CD4-positive, alpha-beta T cell treated with Interleukin-6 for 4 hours (primary cell): Measurements from ENCODE around the gene LACTBL1.
"Not testable (repeated sequence)": the region's sequence is repeated elsewhere in the genome, so short reads cannot be mapped to it uniquely, and the experiment has no call there.

Experiments used
- DNase-seq: peaks from one replicate; pipeline ENCODE4 v3.0.0-alpha.2; 2020; ENCODE audit warnings: mixed read lengths

The LACTBL1 gene, protein sequence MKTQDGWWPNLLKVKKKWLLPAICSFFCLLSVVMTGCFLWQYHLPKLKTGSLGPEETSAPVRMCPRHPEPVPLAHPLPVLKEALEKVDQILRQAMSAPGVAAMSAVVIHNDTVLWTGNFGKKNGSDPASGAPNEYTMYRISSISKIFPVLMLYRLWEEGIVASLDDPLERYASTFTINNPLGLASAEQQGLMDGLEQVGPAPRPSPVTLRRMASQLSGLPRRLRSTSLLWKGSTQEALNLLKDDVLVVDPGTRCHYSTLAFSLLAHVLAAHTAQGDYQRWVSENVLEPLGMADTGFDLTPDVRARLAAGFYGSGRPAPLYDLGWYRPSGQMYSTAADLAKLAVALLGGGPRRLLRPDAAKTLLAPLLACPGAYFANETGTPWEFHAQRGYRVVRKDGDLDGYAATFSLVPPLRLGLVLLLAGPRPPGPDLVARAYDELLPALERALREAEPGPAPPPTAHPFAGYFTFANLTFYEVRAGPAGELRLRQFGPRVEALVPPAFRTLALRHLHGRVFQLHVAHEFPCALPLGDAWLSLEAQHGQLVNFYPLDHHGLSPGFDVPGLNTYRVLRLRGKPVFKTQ

DNA sequence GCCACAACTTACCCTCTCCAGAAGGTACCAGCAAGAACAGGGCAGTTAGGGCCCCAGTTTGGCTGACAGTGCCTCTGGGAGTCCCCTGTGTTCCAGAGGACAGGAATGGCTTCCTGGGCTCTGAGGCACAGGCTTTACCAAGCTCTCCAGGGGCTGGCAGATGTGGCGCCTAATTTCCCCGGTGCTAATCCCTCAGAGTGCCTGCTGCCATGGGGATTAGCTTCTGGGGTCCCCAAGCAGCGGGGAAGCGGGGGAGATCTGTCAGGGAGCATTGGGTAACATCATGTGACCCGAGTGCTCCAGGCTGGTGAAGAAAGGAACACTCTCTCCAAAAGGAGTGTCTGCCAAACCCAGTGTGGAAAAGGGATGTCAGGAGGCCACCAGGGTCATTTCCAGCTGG is at the start of gene LACTBL1:
LACTBL1 (minus strand) TSS at position 107 of the 400 bp plus-strand sequence. CDS start 550 bp downstream, outside the sequence.
- no peak for DNase-seq

DNA sequence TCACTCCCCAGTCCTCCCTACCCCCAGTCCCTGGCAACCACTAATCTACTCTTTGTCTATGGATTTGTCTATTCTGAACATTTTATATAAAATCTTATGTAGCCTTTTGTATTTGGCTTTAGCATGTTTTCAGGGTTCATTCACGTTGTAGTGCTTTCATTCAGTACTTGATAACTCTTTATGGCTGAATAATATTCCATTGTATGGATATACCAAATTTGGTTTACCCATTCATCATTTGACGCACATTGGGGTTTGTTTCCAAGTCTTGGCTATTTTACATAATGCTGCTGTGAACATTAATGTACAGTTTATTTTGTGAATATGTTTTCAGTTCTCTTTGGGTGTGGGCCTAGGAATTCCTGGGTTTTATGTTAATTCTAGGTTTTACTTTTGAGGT is 49.2 kb upstream of the LACTBL1 start:
- DNase-seq, result no peak

- no peak for DNase-seq
Measured at GRCh38 chr1:23020706-23021405, 48.2 kb upstream of the LACTBL1 start.

DNA sequence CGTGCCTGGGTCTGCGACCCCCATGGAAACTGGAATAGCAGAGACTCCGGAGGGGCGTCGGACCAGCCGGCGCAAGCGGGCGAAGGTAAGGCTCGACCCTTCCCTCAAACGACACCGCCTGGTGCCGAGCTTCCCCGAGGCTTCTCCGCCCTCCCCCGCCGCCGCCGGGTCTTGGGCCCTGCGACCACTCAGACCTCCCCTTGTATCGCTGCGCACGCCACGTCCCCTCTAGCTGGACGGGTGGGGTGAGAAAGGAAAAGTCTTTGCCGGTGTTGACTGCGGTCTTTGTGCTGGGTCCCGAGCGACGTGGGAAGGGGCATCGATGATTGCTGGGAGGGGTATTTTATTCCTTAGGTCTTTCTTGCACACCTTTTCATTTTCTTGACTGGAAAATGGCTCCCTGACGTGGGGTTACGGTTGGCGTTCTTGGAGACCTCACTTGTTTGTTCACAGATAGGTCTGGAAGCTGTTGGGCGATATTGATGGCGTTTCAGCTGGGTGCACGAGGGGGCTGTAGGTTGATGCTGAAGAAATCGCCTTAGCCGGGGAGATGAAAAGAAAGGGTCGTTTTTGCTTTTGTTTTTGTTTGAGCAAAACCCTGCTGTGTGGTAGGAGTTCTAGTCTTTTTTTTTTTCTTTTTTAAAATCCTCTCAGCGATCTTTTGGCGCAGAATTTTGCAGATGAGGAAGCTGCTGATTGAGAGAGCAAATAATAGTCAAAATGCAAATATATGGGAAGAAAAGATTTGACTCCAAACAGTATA is 47.4 kb upstream of the LACTBL1 start:
- DNase-seq, result peak; percentile 22

DNA sequence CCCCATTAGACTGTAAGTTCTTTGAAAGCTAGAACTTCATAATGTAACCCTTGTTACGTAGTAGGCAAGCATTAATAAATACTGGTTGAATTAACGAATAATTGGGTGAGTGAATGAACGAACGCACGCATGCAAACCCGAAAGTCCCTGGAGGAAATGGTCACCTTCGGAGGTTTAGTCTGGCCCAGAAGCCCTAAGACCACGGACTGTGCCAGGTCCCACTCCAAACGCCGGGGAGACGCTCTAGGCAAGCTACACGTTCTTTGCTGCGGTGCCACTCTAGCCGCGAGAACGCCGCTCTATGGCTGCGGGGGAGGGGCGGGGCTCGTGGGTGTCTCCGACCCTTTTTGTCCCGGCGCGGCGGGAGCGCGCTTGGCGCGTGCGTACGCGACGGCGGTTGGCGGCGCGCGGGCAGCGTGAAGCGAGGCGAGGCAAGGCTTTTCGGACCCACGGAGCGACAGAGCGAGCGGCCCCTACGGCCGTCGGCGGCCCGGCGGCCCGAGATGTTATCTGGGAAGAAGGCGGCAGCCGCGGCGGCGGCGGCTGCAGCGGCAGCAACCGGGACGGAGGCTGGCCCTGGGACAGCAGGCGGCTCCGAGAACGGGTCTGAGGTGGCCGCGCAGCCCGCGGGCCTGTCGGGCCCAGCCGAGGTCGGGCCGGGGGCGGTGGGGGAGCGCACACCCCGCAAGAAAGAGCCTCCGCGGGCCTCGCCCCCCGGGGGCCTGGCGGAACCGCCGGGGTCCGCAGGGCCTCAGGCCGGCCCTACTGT is 46.6 kb upstream of the LACTBL1 start, which contains the start of gene KDM1A:
KDM1A (plus strand) TSS at position 375 of the 769 bp plus-strand sequence; CDS start at position 504, 129 bp downstream.
- DNase-seq, result peak; percentile 97

DNA sequence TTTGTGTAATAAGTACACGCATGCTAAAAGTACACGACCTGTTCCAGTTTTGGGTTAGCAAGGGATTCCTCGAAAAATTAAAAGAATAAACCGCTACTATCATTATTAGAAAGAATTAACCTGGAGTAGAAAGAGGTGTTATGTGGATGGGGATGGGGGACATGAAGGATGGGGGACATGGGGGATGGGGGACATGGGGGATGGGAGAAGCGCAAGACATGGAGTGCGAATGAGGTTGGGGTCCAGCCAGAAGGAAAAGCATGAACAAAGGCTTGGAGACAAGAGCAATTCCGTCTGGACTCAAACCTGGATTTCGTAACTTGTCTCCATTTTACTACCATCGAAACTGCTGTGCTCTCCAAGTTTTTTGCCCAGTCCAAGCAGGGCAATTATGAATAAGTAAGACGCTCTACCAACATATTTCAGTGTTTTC is 46.0 kb upstream of the LACTBL1 start:
- no peak for DNase-seq

- DNase-seq, result no peak
Measured at GRCh38 chr1:23013657-23014056, 41.0 kb upstream of the LACTBL1 start.

GRCh38 chr1:23010025-23010424 is 37.4 kb upstream of the LACTBL1 start:
- DNase-seq, result not testable (repeated sequence)

DNA sequence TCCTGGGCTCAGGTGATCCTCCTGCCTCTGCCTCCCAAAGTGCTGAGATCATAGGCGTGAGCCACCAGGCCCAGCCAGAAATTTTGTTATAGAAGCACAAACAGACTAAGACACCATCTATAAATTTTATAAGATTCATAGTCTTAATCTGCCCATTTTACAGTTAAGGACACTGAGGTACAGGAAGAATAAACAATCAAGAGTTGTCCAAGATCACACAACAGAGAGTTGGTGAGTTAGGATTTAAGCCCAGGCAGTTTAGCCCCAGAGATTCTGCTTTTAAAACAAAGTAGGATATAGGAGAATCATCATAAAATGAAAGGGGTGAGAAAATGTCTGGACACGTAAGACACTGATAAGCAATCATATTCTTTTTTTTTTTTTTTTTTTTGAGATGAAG is 36.2 kb upstream of the LACTBL1 start:
- no peak for DNase-seq

DNA sequence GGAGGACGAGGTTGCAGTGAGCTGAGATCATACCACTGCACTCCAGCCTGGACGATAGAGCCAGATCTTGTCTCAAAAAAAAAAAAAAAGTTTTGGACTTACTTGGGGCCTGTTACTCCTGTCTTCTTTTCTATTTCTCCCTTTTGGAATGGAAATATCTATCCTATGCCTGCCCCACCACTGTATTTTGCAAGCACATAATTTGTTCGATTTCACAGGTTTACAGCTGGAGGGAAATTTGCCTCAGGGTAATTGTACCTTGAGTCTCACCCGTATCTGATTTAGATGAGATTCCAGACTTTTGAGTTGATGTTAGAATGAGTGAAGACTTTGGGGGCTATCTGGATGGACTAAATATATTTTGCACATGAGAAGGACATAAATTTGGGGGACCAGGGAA is 34.4 kb upstream of the LACTBL1 start:
- no peak for DNase-seq

GRCh38 chr1:23004769-23005168 is 32.1 kb upstream of the LACTBL1 start:
- DNase-seq, result not testable (repeated sequence)

- no peak for DNase-seq
Measured at GRCh38 chr1:23004112-23004511, 31.4 kb upstream of the LACTBL1 start.

DNA sequence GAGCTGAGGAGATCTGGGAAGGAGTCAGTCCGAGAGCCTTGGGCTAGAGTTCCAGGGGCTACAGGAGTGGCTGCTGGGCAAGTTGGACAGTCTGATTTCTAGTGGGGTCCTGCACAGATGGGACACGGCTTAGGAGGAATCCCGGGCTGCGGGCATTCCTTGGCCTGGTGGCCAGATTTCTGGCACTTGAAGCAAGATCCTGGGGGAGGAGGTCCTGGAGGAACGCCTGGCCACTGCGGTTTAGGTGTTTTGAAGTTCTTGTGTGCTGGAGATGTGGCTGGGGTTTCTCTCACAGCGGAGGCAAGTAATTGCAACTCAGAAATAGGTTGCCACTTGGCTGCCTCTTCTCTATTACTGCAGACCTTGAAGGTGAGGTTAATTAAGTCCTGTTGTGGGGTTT is 29.6 kb upstream of the LACTBL1 start:
- DNase-seq, result not testable (repeated sequence)

DNA sequence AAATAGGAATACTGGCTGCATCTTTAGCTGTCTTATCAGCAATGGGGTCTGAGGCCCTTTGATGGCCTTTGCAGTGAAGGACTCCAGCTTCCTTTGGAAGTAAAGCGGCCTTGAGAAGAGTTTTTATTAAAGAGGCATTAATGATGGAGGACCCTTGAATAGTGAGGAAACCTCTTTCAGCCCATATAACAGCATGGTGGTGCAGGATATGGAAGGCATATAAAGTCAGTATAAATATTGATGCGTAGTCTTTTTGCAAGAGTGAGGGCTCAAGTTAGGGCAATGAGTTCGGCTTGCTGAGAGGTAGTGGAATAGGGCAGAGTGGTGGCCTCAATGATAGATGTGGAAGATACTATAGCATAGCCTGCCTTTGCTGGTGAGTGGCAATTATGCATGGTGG is 27.5 kb upstream of the LACTBL1 start:
- DNase-seq, result not testable (repeated sequence)

DNA sequence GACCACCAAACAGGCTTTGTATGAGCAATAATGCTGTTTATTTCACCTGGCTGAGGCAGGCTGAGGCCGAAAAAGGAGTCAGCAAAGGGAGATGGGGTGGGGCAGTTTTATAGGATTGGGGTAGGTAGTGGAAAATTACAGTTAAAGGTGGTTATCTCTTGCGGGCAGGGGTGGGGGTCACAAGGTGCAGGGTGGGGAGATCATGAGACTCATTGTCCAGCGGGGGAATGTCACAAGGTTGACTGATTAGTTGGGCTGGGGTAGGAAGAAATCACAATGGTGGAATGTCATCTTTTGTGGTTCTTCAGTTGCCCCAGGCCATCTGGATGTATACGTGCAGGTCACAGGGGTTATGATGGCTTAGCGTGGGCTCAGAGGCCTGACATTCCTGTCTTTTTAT is 24.9 kb upstream of the LACTBL1 start:
- not testable (repeated sequence) for DNase-seq

DNA sequence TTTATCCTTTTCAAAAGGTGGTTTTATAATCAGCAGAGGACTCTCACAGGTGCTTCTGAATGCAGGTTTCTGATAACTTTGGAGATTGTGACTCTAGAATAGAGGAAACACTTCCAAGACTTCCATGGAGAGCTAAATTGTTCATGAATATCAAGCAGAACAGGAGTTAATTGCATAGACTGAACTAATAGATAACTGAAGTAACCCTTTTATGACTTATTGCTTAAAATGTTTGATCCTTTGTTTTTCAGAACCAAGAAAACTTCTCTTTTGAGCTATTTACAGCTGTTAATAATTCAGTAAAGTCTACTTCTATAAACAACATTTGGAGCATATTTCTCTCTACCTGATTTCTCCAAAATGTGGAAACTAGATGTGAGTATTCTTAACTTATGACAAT is 23.1 kb upstream of the LACTBL1 start:
- no peak for DNase-seq

GRCh38 chr1:22993220-22993795 is 20.6 kb upstream of the LACTBL1 start:
- not testable (repeated sequence) for DNase-seq

DNA sequence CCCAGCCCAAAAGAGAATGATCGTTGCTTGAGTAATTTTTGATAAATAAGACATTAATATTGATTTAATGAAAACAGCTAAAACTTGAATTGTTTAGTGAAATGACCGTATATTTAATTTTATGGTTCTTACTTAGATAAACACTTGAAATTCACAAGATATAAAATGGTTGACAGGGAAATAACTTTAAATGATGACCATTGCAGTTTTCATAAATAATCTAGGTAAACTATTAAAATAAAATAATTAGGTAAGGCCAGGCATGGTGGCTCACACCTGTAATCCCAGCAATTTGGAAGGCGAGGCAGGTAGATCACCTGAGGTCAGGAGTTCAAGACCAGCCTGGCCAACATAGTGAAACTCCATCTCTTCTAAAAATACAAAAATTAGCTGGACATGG is 19.7 kb upstream of the LACTBL1 start:
- not testable (repeated sequence) for DNase-seq

DNA sequence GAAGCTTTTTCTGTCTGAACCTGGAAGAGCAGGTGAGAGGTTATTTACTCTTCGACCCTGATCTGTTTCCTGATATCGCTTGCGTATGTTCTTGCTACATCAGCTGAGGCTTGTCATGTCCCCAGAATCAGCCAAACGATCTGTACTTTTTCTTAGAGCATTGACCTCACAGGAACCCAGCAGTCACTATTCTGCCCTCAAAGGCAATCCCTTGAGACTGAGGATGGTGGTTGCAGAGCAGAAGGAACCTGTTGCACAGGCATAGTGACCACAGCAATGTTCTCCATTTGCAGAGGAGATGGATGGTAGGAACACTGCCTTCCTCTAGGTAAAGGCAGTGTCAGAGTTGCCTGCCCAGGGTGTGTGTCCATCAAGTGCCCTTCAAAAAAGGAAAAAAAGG is 11.3 kb upstream of the LACTBL1 start:
- no peak for DNase-seq

DNA sequence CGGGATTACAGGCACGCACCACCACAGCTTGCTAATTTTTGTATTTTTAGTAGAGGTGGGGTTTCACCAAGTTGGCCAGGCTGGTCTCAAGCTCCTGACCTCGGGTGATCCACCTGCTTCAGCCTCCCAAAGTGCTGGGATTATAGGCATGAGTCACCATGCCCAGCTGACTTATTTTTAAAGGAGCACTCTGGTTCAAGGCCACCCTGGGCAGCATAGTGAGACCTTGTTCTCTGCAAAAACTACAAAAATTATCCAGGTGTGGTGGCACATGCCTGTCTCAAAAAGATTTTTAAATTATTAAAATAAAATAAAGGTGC is 7.8 kb upstream of the LACTBL1 start:
- DNase-seq, result not testable (repeated sequence)

GRCh38 chr1:22978299-22978698 is 5.6 kb upstream of the LACTBL1 start:
- DNase-seq, result no peak
